Peyer's patch (tissue), 4 donors: ENCODE data around the gene CUL3. TPM values are rescaled to one million over a fixed set of nuclear protein-coding genes. Genes with fewer than 3 reads are reported as not detected.
A peak's percentile ranks its signal among the peaks of the same experiment; 100 is the strongest.

Experiments used
- DNase-seq, 3 donors: peaks; one replicate each; pipeline ENCODE4 v3.0.0-alpha.2; 2017 to 2019
- H3K27ac ChIP-seq, 4 donors: fragments of 200-600 bp; sonication (generic); one replicate each; pipeline ENCODE4 v1.5.1; 2016 to 2019
- H3K27me3 ChIP-seq, 2 donors: fragments of 200-600 bp; sonication (generic); one replicate each; pipeline ENCODE4 v1.5.1; 2019
- H3K36me3 ChIP-seq, 3 donors: fragments of 200-600 bp; sonication (generic); one replicate each; pipeline ENCODE4 v1.5.1; 2016 to 2019
- H3K4me1 ChIP-seq, 4 donors: fragments of 200-600 bp; sonication (generic); one replicate each; pipeline ENCODE4 v1.5.1; 2016 to 2019
- H3K4me3 ChIP-seq, 4 donors: fragments of 200-600 bp; sonication (generic); 1 replicate in 3 of 4; 2 replicates in 1 of 4; pipeline ENCODE4 v1.5.1; 2016 to 2019; ENCODE audit warnings: mild to moderate bottlenecking in 1 of 4
- H3K9me3 ChIP-seq, 4 donors: fragments of 200-600 bp; sonication (generic); one replicate each; pipeline ENCODE4 v1.5.1; 2016 to 2019; ENCODE audit warnings: mild to moderate bottlenecking in 1 of 4
- CTCF ChIP-seq, 6 experiments: fragments of 450-650 bp in 4 of 6; fragments of 200-600 bp in 2 of 6; sonication (generic) in 1 of 6; IDR thresholded peaks; one replicate each; pipeline ENCODE4 v1.5.1; 2017 to 2019; ENCODE audit warnings: antibody characterized with exemption in 6 of 6, mild to moderate bottlenecking in 3 of 6, moderate library complexity in 1 of 6
- POLR2A ChIP-seq, 2 donors: fragments of 450-650 bp; IDR thresholded peaks; one replicate each; pipeline ENCODE4 v1.5.1; 2017; ENCODE audit warnings: antibody characterized with exemption in 2 of 2, mild to moderate bottlenecking in 2 of 2, moderate library complexity in 2 of 2
- total RNA-seq, 4 donors: library from RNA; depleted of rRNA; stranded (reverse); fragments of >200 nt; gene quantifications; one replicate each; pipeline ENCODE4 v1.1.0, GENCODE V29; 2016

CUL3 gene
- total RNA-seq, 4 donors from 2014 or later: 40.5 to 96.6 (median 77.1) TPM

- Histone ChIP-seq H3K27me3 (no peaks in the 10 kb centered on the region), H3K36me3 (no peaks in the 10 kb centered on the region), H3K4me3 (no peak overlapping the region), H3K27ac (no peak overlapping the region), H3K9me3 (no peaks in the 10 kb centered on the region), H3K4me1 (no peaks in the 10 kb centered on the region)
- TF ChIP-seq CTCF (IDR thresholded peaks at IDR 0.05) (no peak), POLR2A (IDR thresholded peaks at IDR 0.05) (no peak)
- no peak for DNase-seq
Observed at GRCh38 chr2:224598678-224599077, 13.5 kb upstream of the CUL3 start.

- Histone ChIP-seq H3K4me1 (no peaks in the 10 kb centered on the region), H3K9me3 (no peaks in the 10 kb centered on the region), H3K27me3 (no peaks in the 10 kb centered on the region), H3K36me3 (no peaks in the 10 kb centered on the region), H3K27ac (no peak overlapping the region), H3K4me3 (no peak overlapping the region)
- DNase-seq: no peak
- TF ChIP-seq CTCF (IDR thresholded peaks at IDR 0.05) (no peak), POLR2A (IDR thresholded peaks at IDR 0.05) (no peak)
Observed at GRCh38 chr2:224596289-224596688, 11.1 kb upstream of the CUL3 start.

GRCh38 chr2:224595518-224595917, 10.4 kb upstream of the CUL3 start:
- H3K9me3 ChIP-seq: no peaks in the 10 kb centered on the region

GRCh38 chr2:224594840-224595239, 9.7 kb upstream of the CUL3 start:
- Histone ChIP-seq H3K9me3 (no peaks in the 10 kb centered on the region), H3K27ac (no peak overlapping the region), H3K4me1 (no peaks in the 10 kb centered on the region), H3K4me3 (no peak overlapping the region), H3K36me3 (no peaks in the 10 kb centered on the region), H3K27me3 (no peaks in the 10 kb centered on the region)
- no peak for DNase-seq
- TF ChIP-seq POLR2A (IDR thresholded peaks at IDR 0.05) (no peak), CTCF (IDR thresholded peaks at IDR 0.05) (no peak)

More at GRCh38 chr2:224595518-224595917, 10.4 kb upstream of the CUL3 start:
- DNase-seq: no peak
- no peak overlapping the region for H3K27ac ChIP-seq
- H3K27me3 ChIP-seq: no peaks in the 10 kb centered on the region
- no peak overlapping the region for H3K4me3 ChIP-seq
- H3K4me1 ChIP-seq: no peaks in the 10 kb centered on the region
- TF ChIP-seq CTCF (IDR thresholded peaks at IDR 0.05): no peak
- no peak for TF ChIP-seq POLR2A (IDR thresholded peaks at IDR 0.05)
- H3K36me3 ChIP-seq: no peaks in the 10 kb centered on the region

- no peaks in the 10 kb centered on the region for H3K27me3 ChIP-seq
- H3K27ac ChIP-seq: no peak overlapping the region
- no peak for DNase-seq
- H3K36me3 ChIP-seq: no peaks in the 10 kb centered on the region
- no peak overlapping the region for H3K4me3 ChIP-seq
- TF ChIP-seq POLR2A (IDR thresholded peaks at IDR 0.05) (no peak), CTCF (IDR thresholded peaks at IDR 0.05) (no peak)
- no peaks in the 10 kb centered on the region for H3K9me3 ChIP-seq
- peaks cover 0 to 6% (median 0%) of the 10 kb centered on the region in 4 donors for H3K4me1 ChIP-seq
Observed at GRCh38 chr2:224591220-224591619, 6.1 kb upstream of the CUL3 start.

- peak overlapping the region; percentile 79 to 96 (median 84) for H3K4me3 ChIP-seq
- peaks cover 0 to 30% (median 0%) of the 10 kb centered on the region in 4 donors for H3K4me1 ChIP-seq
- DNase-seq: no peak
- H3K27me3 ChIP-seq: no peaks in the 10 kb centered on the region
- no peak for TF ChIP-seq CTCF (IDR thresholded peaks at IDR 0.05)
- TF ChIP-seq POLR2A (IDR thresholded peaks at IDR 0.05): no peak
- no peaks in the 10 kb centered on the region for H3K36me3 ChIP-seq
- H3K9me3 ChIP-seq: no peaks in the 10 kb centered on the region
- H3K27ac ChIP-seq: peak overlapping the region; percentile 44 to 99 (median 92)
Observed at GRCh38 chr2:224586127-224586695, 1.0 kb upstream of the CUL3 start.
